HG03039 (cell line): Measurements from ENCODE around the gene KIZ.
"Not testable (repeated sequence)": the region's sequence is repeated elsewhere in the genome, so short reads cannot be mapped to it uniquely, and the experiment has no call there.

ENCODE experiments used
- ATAC-seq: cut with Tn5 transposase; IDR thresholded peaks from one replicate; pipeline ENCODE4 v1.9.1; 2021; ENCODE audit warnings: mild to moderate bottlenecking, moderate library complexity; ENCODE audit not compliant: unreplicated experiment

KIZ gene

DNA sequence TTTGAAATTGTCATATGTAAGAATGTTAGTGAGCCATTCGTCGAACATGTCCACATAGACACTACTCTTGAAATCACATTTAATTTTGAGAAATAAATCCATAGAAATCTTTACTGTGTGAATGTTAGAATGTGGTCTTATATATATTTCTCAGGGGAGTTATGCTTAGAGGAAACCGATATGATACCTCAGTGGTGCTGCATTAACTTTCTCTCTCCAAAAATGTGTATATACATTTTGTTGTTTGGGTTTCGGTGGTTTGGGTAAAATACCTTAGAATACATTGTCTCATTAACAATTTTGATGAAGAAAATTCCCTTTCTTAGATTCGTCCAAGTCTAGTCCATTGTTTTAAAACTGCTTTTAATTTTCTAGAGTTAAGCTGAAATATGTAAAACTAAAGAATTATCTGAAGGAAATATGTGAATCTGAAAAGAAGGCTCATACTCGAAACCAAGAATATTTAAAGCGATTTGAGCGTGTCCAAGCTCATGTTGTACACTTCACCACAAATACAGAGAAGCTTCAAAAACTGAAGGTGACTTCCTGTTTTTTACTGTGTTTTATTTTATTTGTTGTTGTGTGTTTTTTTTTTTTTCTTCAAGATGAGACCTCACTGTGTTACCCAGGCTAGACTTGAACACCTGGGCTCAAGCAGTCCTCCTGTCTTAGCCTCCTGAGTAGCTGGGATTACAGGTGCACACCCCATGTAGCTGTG is 10.3 kb downstream of the KIZ start:
- ATAC-seq = no peak

GRCh38 chr20:21137078-21137477 is 11.2 kb downstream of the KIZ start:
- no peak for ATAC-seq

- no peak for ATAC-seq
These were observed 14.1 kb downstream of the KIZ start for GRCh38 chr20:21139881-21140566.

GRCh38 chr20:21141825-21142224 is 15.9 kb downstream of the KIZ start:
- no peak for ATAC-seq

DNA sequence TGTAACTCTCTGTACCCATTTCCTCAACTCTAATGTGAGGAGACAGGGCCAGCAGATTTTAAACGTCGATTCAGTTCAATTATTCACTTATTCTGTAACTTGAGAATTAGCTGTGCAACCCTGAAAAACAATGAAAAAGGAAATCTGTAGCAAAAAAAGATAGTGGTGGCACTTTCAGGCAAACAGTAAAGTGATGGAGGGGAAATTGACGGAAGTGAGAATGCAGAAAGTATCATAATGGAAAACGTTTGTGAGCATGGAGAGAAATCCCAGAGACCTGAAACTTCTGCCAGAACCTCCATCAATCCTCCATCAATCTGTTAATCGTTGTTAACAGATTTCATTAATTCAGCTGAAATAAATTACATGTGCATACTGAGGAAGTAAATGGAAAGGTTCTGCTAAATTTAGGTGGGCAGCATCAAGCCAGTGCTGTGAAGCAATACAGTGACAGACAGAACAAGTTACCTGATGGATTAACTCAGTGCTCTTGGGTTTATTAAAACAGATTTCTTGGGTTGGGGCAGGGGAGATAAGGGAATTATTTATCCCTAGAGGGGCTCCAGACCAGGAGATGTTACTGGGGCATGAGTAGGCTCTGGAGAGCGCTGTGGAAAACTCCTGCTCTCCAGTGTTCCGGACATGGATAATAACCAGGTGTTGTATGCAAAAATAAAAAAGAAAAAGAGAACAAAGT is 17.5 kb downstream of the KIZ start:
- no peak for ATAC-seq

GRCh38 chr20:21145424-21145823 is 19.5 kb downstream of the KIZ start:
- no peak for ATAC-seq

DNA sequence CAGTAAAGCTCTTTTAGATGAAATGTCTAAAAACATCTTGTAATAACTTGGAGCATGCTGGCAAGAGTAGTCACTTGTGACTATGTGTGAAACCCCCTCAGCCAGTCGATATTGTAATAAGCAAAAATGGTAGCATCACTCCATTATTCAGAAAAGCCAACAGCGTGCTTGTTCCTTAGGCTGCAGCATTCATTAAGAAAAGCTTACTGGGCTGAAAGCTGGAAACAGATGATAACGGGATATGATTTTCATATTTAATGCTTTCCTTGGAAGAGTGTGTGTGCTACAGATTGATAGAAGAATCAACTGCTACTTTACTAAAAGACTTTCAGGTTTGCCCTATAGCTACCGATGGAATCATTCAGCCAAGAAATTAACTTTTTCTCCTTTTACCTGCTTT is 20.3 kb downstream of the KIZ start:
- no peak for ATAC-seq

- ATAC-seq = no peak
These were observed 21.7 kb downstream of the KIZ start for GRCh38 chr20:21147593-21147992.

DNA sequence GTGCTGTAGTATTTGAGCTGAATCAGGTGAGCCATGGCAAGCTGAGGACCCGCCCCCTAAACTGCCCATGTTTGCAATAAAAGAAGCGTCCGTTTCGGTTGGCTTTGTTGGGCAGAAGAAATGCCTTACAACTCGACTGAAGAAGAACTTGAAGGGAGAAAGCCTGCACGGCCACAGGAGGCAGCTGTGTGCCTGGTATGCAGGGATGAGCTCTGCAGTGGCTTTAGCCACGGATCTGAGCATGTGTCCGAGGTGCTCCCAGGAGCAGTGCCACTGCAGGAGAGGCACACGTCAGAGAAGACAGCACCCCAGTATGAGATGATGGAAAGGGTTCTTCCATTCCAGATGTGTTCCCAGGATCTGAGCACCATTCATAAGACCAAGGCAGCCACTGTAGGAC is 23.5 kb downstream of the KIZ start:
- ATAC-seq = no peak

DNA sequence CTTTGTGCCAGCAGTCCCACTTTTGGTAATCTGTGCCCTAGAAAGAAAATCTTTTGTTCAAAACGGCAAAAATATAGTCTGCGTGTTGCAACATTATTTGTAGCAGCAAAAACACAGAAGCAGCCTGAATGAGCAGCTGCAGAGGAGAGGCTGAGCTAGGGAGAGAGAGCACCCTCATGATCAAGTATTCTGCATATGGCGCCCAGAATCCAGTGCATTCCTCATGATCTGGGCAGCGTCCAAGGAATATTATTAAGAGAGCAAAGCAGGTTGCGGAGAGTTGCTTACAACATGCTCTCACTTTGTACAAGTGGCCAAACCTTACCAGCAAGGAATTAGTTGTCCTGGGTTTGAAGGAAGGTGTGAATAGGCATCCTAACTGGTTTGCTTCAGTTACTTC is 25.9 kb downstream of the KIZ start:
- no peak for ATAC-seq

DNA sequence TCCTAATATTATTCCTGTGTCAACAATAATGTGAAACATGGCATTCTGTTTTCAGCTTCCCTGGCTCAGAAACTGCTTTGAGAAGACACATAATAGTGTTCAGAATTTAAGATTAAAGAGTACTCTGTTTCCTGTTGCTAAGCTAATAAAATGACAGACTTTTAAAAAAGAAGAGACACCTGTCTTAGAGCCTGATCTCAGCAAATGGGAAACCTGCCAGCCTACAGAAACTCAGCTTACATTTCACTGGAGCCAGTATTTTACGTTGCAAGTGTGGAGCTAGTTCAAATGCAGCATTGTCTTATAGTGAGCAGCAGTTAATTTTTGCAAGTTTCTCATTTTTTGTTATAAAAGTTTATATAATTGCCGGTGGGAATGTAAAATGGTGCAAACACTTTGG is 28.8 kb downstream of the KIZ start:
- ATAC-seq = no peak

- ATAC-seq = no peak
These were observed 29.4 kb downstream of the KIZ start for GRCh38 chr20:21155268-21155667.

GRCh38 chr20:21156266-21156665 is 30.4 kb downstream of the KIZ start:
- ATAC-seq = no peak

DNA sequence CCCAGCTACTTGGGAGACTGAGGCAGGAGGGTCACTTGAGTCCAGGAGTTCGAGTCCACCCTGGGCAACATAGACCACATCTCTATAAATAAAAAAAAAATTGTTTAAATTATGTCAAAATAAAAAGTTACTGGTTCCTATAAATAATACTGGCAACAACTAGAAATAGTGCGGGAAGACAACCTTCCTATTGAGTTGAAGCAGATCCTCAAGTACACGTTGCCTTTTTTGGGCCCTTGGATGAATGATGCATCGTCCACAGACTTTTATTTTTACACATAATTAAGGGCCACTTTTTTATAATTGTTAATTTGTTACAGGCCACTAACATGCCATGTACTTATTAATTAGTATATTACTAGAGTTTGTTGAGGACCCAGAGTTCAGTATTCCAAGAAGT is 31.1 kb downstream of the KIZ start:
- ATAC-seq = no peak

DNA sequence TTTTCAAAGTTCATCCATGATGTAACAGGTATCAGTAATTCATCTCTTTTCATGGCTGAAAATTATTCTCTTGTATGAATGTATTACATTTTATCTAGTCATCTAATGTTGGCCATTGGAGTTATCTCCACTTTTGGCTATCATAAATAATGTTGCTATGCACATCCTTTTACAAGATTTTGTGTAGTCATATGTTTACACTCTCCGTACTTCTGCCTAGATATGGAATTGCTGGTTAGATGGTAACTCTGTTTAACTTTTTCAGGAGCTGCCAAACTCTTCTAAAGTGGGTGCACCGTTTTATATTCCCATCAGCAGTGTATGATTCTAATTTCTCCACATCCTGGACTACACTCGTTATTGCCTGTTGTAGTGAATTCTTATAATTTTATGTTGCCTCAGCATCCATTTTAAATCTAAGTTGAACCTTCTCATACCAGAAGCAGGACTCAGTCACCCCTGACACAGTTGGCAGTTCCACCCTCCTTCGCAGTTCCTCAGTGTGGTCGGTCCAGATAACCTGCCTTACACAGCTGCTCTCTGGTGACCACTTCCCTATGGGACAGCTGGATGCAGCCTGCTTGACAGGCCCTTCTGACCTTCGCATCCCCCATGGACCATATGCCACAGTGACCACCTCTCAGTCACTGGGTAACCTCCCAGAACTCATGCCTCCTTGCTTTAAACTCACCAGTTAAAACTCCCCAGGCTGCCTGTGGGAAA is 33.9 kb downstream of the KIZ start:
- no peak for ATAC-seq

DNA sequence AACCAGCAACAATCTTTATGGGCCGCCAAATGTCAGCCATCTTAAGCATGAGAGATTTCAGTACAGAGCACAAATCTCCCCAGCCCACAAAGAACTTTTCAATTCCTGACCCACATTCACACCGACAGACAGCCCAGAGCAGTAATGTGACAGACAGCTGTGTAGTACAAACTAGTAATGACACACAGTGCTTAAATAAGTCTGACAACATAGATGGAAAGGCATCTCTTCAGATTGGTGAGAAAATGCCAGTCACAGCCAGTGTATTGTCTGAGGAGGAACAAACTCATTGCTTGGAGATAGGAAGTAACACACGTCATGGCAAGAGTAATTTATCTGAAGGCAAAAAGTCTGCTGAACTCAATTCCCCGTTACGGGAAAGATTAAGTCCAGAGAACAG is 36.0 kb downstream of the KIZ start:
- ATAC-seq = no peak

DNA sequence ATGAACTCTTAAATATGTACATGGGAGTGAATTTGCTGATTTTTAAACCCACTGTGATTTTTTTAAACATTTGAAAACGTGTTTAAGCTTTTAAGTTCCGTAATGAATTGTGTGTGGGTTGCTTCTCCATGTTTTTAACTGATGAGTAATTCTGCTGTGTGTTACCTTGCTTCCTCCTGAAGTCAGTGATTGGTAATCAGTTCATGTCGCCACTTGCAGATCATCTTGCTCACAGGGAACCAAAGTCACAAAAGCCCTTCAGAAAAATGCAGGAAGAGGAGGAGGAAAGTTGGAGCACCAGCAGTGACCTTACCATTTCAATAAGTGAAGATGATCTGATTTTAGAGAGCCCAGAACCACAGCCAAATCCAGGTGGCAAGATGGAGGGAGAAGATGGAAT is 36.7 kb downstream of the KIZ start:
- no peak for ATAC-seq

DNA sequence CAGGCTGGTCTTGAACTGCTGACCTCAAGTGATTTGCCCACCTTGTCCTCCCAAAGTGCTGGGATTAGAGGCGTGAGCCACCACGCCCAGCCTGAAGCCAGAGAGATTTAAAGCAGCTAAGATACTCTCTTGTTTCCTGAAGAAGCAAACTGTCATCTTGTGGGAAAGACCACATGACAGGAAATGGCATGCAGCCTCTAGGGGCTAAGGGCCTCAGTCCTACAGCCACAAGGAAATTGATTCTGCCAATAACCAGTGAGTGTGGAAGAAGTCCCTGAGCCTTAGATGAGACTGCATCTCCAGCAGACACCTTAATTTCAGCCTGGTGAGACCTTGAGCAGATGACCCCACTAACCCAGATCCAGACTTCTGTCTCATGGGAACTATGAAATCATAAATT is 40.9 kb downstream of the KIZ start:
- ATAC-seq = no peak

DNA sequence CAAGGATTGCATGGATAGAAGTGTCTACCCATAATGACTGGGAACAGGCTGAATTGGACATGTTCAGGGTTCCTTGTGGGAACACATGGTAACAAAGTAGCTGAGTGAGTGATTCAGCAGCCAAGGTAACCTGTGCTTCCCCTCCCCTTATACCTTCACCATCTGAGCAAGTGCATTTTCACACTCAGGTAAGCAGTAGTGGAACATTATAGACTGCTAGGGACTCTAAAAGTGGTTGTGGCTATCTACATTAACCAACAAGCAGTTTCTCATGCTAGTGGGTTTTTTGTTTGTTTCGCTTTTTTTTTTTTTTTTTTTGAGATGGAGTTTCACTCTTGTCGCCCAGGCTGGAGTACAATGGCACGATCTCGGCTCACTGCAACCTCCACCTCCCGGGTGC is 41.4 kb downstream of the KIZ start:
- ATAC-seq = no peak

DNA sequence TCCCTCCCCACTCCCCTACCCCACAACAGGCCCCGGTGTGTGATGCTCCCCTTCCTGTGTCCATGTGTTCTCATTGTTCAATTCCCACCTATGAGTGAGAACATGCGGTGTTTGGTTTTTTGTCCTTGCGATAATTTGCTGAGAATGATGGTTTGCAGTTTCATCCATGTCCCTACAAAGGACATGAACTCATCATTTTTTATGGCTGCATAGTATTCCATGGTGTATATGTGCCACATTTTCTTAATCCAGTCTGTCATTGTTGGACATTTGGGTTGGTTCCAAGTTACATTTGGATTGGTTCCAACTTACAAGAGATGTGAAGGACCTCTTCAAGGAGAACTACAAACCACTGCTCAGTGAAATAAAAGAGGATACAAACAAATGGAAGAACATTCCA is 42.2 kb downstream of the KIZ start:
- not testable (repeated sequence) for ATAC-seq

DNA sequence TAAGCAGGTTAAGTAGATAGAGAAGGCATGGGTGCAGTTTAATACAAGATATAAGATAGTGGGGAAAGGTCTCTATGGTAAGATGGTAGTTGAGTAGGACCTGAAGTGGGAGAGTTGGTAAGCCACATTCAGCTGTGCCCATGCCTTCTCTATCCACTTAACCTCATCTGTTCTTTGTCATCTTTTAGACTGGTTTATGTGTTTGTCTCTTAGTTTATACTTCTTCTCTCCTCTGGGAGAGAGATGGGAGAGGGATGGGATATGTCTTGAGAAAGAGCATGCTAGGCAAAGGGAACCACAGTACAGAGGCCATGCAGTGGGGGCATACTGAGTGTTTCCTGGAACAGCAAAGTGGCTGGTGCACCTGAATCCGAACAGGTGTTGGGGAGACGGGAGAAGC is 46.7 kb downstream of the KIZ start:
- no peak for ATAC-seq

- no peak for ATAC-seq
These were observed 47.6 kb downstream of the KIZ start for GRCh38 chr20:21173485-21173884.
